ENCODE results near the gene PIK3R6. TPM values are rescaled to one million over a fixed set of nuclear protein-coding genes. Genes with fewer than 3 reads are reported as not detected.

The PIK3R6 gene
- total and polyA plus RNA-seq, 3 donors from 2014 or later, result 1.3 to 2.6 (median 2.5) TPM

DNA sequence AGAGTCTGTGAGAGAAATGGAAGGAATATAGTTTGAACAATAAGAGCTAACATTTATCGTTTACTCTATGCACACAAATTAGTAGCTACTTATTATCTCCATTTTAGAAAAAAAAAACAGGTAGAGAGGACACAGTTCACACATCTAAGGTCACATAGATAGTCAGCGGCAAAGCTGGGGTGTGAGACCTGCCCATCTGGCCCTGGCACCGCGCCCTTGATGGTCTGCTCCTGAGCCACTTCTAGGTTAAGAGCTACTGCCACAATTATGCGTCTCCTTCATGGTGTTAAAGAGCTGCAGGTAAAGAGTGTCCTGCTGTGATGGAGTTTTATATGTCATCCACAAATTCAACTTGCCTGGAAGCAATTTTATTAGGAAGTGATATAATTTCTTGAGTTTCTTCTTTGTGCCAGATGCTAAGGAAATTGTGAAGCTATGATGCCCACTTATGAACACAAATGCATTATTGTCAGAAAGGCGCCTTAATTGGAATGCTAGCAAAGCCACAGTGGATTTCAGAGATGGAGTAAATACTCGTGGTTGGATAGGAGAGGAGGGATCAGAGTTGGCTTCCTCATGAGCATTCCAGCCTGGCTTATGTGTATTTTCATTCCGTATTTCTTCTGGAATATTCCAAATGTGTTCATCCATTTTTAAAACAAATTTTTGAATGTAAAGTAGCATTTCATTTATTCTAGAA, 47.0 kb downstream of the PIK3R6 start:
- Histone ChIP-seq H3K27me3 (no peaks in the 10 kb centered on the region), H3K9me3 (no peaks in the 10 kb centered on the region), H3K4me3 (no peak overlapping the region), H3K4me1 (no peaks in the 10 kb centered on the region), H3K36me3 (ENCODE audit: low read depth, missing control alignments) (no peaks in the 10 kb centered on the region), H3K27ac (no peak overlapping the region)
- 78 to 80% methylated on average over 8 of the region's 8 CpGs for WGBS, 2 donors
- TF ChIP-seq POLR2A (IDR thresholded peaks at IDR 0.05), result no peak
- TF ChIP-seq, protein P1, sequence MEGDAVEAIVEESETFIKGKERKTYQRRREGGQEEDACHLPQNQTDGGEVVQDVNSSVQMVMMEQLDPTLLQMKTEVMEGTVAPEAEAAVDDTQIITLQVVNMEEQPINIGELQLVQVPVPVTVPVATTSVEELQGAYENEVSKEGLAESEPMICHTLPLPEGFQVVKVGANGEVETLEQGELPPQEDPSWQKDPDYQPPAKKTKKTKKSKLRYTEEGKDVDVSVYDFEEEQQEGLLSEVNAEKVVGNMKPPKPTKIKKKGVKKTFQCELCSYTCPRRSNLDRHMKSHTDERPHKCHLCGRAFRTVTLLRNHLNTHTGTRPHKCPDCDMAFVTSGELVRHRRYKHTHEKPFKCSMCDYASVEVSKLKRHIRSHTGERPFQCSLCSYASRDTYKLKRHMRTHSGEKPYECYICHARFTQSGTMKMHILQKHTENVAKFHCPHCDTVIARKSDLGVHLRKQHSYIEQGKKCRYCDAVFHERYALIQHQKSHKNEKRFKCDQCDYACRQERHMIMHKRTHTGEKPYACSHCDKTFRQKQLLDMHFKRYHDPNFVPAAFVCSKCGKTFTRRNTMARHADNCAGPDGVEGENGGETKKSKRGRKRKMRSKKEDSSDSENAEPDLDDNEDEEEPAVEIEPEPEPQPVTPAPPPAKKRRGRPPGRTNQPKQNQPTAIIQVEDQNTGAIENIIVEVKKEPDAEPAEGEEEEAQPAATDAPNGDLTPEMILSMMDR (IDR thresholded peaks at IDR 0.05), result no peak
- no peak for DNase-seq
- intact Hi-C loops (cut with DNase I; ENCODE audit: low total_unique reads), result no loop called here

DNA sequence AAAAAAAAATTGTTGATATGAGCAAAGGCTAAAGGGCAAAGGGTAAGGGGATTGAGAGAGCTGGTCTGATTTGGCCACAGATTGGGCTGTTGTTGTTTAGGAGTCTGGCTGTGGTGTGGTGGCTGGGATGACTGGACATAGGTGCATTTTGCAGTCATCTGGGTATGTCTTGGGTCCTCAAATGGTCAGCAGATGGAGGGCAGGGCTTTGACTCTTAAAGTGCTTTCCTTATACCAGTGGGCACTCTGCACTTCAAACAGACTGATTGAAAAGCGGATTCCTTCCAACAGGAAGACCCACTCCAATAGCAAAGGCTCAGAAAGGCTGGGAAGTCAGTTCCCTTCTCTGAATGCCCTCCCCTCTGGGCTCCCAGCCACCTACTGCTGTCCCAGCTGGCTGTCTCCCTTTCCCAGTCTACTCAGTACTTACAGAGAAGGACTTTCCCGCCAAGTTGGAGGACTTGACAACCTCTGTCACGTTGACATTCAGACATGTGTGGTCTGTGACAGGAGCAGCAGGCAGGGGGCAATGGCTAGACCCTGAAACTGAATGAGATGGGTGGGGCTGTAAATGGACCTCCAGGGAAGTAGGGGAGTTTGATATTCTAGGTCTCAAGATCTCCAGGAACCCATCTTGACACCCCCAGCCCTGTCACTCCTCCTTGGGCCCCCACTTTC, 48.7 kb downstream of the PIK3R6 start:
- no peak for TF ChIP-seq POLR2A (IDR thresholded peaks at IDR 0.05)
- TF ChIP-seq, protein P1 (IDR thresholded peaks at IDR 0.05), result no peak
- DNase-seq, result no peak
- 52% methylated on average over 3 of the region's 3 CpGs; no CpG with 5 or more reads in 1 of the 2 donors for WGBS, 2 donors
- no peaks in the 10 kb centered on the region for H3K9me3 ChIP-seq
- no peaks in the 10 kb centered on the region for H3K27me3 ChIP-seq
- H3K36me3 ChIP-seq (ENCODE audit: low read depth, missing control alignments), result no peaks in the 10 kb centered on the region
- no peak overlapping the region for H3K4me3 ChIP-seq
- no peak overlapping the region for H3K27ac ChIP-seq
- intact Hi-C loops (cut with DNase I; ENCODE audit: low total_unique reads), result no loop called here
- no peaks in the 10 kb centered on the region for H3K4me1 ChIP-seq

DNA sequence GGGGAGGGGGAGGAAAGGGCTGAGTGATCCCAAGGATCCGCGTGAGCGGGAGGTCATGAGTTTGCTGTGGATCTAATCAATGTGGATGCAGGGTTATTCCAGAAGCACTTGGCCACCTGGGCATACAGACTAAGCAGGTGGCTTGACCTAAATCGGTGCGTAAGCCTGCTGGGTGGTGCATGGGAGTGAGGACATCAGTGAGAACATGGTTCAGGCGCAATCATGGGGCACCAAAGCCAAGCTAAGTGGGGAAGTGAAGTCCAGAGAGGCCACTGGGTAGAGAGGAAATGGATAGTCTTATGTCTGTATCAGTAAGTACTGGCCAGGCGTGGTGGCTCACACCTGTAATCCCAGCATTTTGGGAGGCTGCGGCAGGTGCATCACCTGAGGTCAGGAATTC, 49.4 kb downstream of the PIK3R6 start:
- DNase-seq, result no peak
- Histone ChIP-seq H3K36me3 (ENCODE audit: low read depth, missing control alignments) (no peaks in the 10 kb centered on the region), H3K27me3 (no peaks in the 10 kb centered on the region), H3K4me1 (no peaks in the 10 kb centered on the region), H3K4me3 (no peak overlapping the region), H3K9me3 (no peaks in the 10 kb centered on the region), H3K27ac (no peak overlapping the region)
- 89 to 94% methylated on average over 8 of the region's 8 CpGs for WGBS, 2 donors
- intact Hi-C loops (cut with DNase I; ENCODE audit: low total_unique reads), result no loop called here
- TF ChIP-seq POLR2A (IDR thresholded peaks at IDR 0.05), result no peak
- TF ChIP-seq, protein P1 (IDR thresholded peaks at IDR 0.05), result no peak

DNA sequence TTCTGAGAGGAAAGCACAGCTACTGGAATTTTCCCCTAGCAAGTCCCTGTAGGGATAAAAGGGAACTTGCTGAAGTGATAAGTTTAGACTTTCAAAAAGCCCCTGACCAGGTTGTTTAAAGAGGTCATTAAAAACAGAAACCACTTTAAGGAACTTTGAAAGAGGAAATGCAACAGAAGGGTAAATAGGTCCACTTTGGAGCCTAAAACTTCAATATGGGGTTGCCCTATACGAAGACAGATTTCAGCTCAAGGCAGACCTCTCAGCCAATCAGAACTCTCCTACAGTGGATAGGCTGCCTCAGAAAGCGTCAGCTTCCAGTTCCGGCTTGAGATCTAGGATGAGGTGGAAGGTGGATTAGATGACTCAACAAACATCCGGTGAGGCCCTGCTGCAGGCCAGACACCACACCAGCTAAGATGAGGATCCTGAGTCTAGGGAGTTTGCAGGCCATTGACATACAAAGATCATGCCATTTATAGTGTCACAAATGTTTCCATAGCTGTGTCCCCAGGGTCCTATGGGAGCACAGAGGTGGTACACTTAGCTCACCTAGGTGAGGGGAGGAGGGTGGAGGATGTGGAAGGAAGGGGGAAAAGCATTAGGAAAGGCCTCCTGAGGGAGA, 60.4 kb downstream of the PIK3R6 start:
- intact Hi-C loops (cut with DNase I; ENCODE audit: low total_unique reads), result no loop called here
- Histone ChIP-seq H3K4me3 (no peak overlapping the region), H3K27me3 (no peaks in the 10 kb centered on the region), H3K27ac (no peak overlapping the region), H3K9me3 (no peaks in the 10 kb centered on the region), H3K36me3 (ENCODE audit: low read depth, missing control alignments) (no peaks in the 10 kb centered on the region), H3K4me1 (no peaks in the 10 kb centered on the region)
- DNase-seq, result no peak
- TF ChIP-seq, protein P1 (IDR thresholded peaks at IDR 0.05), result no peak
- no peak for TF ChIP-seq POLR2A (IDR thresholded peaks at IDR 0.05)
- WGBS, 2 donors, result 80 to 82% methylated on average over 4 of the region's 4 CpGs

All from testis (tissue), 3 donors.